ENCODE data around the gene NPAS3.
A peak's percentile ranks its signal among the peaks of the same experiment; 100 is the strongest.

NPAS3 gene

DNA sequence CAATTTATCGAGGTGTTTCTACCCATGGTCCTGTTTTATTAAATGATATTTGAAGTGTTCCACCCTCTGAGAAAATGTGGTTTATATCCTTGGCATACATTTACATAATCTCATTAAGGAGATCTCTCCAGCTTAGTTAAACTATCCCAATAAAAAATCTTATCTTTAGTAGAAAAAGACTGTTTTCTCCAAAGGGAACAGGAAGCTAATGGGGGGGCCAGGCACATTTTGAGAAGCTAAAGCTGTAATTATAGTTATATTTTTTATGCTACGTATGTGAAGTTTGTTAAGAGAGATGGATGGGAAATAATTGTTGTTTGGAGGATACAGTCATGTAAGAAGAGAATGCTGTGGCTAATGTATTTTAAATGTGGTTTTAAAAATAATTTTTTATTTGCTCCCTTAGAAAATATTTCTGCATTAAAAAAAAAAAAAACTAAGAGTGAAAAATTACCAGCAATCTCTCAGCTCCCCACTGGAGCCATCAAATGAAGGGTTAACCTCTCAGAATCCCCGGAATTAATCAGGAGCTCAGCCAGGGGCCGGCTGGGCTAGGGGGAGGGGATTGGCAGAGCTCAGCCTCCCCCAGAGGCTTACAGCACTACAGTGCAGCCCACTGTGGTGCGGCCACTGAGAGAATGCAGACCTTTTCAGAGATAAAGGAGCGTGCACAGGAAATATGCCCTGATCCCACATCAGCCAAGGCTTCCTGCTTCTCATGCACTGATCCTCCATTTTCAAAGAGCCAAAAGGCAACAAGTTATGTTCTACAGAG, 826.4 kb downstream of the NPAS3 start:
- DNase-seq (ENCODE audit: low read depth): peak; percentile 56

DNA sequence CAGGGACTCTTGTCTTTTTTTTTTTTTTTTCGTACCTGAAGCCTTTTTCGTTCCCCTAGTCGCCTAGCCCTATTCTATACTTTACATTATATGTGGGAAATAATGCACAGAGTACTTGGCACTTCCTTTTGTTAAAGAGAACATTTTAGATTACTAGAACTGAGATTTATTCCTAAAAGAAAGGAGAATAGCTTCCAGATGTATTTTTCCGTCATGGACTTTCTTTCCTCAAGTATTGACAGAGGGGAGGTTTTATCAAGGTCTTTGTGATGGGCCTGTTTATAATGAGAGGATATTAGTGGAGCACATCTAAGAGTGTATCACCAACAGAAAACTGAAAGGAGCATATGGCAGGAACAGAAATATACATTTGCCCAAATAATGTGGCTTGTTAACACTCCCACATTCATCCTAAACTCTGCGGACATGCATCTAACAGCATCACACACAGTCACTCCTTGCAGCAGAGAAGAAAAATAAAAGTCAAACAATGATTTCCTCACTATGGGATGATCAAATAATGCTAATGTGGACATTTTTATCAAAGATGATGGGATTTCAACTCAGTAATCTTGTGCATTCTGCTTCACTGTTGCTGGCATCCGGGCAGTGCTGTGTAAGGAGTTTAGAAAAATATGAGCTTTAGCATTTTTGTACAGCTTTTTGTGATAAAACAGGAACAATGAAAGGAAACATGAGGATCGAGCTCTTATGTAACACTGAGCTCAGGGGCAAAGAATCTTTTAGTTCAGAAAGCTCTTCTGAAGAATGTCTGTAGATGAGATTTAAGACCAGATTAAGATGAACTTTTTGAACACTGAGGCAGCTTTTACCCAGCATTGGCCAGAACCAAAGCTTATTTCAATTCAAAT, 829.1 kb downstream of the NPAS3 start:
- DNase-seq (ENCODE audit: low read depth): no peak

- DNase-seq (ENCODE audit: low read depth): no peak
Measured at GRCh38 chr14:33768458-33768830, 829.8 kb downstream of the NPAS3 start.

- DNase-seq (ENCODE audit: low read depth): no peak
Measured at GRCh38 chr14:33773205-33774030, 834.7 kb downstream of the NPAS3 start.

DNA sequence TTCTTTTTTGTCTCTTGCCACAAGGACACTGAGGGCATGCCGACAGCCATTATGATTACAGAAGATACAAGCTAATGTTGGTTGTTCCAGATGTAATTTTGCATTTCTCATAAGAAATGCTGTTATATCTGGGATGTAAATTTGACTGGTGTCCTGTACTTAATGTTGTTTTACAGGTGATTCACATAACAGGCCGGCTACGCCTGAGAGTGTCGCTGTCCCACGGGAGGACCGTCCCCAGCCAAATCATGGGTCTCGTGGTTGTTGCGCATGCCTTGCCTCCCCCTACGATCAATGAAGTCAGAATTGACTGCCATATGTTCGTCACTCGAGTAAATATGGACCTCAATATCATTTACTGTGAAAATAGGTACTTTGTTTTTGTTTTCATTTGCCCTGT, 835.5 kb downstream of the NPAS3 start:
- DNase-seq (ENCODE audit: low read depth): no peak

DNA sequence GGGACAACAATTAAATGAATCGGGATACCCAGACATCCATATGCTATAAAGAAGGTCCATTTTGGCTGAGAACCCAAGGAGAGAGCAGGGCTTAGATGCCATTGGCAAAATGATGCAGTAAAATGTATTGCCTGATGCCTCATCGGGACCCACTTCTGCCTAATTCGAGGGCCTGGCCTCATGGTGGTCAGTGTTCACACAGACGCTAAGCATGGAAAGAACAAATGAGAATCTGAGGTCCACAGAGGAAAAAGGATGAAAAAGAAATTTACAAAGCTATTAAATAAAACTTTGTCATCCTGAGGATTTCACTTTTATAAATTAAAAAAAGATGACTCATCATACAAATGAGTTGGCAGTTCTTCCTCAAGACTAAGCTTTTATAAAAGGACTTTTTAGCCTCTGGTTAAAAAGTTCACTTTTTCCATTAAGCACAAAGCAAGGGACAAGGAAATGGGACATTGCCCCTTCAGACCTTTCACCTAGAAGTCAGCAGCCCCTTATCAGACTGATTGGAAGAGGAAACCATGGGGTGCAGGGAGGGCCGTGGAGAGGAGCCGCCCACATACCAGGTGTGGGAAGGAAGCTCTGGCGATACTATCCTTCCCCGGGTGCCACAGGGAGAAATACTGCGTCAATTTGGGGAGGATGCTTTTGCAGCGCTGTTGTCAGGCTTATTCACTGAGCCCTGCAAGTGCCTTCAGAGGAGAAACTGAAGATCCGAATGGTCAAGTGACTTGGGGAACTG, 836.2 kb downstream of the NPAS3 start:
- DNase-seq (ENCODE audit: low read depth): no peak

DNA sequence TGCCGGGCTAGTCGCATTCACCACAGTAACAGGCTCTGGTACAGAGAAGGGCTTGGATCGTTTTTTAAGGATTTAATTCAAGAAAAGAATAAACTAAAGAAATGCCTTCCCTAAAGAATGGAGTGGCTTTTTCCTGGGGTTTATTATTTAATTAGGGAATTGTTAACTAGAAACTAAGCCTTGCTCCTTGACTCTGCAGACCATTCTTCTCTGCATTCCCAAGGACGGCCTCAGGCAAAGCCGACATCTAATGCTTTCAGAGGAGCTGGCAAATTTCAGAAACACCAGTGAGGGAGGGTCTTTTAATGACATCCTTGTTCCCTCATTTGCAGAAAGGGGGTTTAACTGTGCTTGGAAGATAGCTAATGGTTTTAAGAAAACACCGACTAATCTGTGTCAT, 838.2 kb downstream of the NPAS3 start:
- DNase-seq (ENCODE audit: low read depth): no peak

DNA sequence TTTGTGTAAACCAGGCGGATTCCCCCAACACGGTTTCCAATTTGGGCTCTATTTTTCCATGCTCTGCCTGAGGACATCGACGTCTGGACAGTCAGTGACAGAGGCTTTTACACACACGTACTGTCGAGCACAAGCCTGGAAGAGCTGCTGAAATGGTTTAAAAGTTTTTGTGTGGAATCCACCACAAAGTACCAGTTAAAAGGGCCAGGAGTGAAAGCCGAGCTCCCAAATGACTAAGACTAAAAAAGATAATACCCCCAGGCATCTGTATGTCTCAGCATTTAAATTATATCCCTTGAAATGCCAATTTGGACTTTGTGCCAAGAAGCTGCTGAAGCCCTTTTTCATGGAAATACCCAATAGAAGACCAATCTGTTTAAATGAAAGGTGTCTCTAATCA, 839.0 kb downstream of the NPAS3 start:
- DNase-seq (ENCODE audit: low read depth): no peak

DNA sequence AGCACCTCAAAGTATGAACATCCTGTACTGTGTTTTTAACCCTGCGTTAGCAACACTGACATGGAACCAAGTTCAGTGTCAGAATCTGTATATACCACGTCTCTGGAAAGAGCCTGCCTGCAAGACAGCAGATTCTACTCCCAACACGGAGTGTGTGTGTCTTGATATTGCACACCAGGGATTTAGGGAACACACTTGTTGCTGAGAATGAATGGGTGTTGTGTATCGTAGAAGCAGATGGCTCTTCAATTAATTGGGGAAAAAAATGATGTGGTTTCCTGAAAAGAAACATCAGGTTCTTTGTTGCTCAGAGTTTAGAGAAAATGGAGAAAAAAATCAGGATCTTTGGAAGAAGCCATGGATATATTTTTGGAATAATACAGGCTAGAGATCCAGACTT, 841.4 kb downstream of the NPAS3 start:
- DNase-seq (ENCODE audit: low read depth): no peak

DNA sequence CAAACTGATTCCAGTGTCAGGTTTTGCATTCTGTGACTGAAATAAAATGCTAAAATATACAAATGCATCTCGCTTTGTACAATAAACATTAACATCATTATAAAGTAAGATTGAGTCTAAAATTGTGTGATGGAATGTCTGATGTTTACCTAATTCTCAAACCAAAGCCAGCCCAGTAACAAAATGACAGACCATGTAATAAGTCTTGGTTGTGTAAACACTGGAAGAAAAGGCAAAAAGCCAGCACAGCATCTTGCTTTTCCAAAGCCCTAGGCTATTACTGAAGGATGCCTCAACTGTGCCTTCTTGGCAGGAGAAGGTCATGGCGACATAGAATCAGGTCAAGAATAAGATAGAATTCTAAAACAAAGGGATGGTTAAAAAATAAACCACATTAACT, 842.6 kb downstream of the NPAS3 start:
- DNase-seq (ENCODE audit: low read depth): no peak

- no peak for DNase-seq (ENCODE audit: low read depth)
Measured at GRCh38 chr14:33782923-33783322, 844.2 kb downstream of the NPAS3 start.

DNA sequence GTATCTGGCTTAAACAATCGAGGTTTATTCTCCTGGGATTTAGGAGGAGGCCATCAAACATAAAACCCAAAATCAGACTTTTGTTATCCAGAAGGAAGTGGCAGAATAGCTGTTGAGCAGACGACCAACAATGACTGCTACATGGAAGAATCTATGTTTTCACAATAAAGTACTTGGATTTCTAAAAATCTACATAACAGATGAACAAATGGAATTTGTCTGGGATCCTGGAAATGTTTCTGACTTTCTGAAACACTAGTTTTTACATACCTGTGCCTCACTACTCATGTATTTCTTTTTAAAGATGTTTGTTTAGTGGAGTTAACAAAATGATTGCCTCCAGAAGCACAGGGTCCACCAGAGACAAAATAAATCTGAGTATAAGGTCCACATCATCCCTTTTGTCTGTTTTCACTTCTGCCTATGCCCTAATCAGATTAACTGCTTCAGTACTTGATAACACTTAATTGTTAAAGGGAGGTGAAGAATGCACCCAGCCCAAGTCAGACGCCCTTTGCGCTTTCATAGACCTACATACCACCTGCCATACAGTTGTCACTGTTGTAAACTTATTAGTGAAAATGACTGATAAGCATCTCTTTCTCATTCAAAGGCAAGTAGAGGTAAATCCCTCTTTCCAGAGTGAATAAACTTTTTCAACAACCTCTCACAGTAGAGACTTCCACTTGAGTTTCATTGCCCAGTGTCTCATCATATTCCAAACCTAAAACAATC, 847.6 kb downstream of the NPAS3 start:
- no peak for DNase-seq (ENCODE audit: low read depth)

DNA sequence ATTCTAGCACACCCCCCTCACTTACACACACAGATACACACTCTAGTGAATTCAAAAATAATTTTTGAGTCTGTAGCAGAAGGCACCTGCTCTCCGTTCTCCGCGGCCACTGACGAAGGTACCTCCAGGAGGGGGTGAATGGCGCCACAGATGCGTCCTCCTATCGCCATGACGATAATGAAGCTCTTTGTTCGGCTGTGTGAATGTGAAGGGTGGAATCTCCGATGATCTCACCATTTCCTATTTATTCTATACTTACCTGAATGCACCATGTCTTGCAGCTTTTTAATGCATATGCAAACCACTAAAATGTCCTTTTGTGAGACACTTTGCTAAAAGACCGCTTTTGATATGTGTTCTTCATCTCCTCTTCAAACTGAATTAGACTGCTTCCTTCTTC, 849.5 kb downstream of the NPAS3 start:
- DNase-seq (ENCODE audit: low read depth): no peak

DNA sequence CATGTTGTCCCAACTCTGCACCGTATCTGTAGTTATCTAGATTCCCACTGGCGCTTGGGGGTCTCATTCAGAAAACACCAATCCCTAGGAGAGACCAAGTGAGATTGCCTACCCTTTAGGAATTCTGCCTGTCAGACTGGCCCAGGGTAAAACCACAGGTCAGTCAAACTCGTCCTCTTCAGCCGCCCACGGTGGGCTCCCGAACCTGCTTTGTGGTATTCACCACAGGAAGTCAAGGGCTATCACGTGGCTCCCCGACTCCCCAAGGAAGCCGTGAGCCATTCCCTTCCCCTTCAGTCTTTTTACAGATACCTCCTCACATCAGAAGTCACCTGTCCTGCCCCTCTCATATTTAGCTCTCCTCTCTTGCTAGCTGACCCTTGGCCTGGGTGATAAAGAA, 852.3 kb downstream of the NPAS3 start:
- DNase-seq (ENCODE audit: low read depth): no peak

- DNase-seq (ENCODE audit: low read depth): no peak
Measured at GRCh38 chr14:33792009-33792719, 853.5 kb downstream of the NPAS3 start.

DNA sequence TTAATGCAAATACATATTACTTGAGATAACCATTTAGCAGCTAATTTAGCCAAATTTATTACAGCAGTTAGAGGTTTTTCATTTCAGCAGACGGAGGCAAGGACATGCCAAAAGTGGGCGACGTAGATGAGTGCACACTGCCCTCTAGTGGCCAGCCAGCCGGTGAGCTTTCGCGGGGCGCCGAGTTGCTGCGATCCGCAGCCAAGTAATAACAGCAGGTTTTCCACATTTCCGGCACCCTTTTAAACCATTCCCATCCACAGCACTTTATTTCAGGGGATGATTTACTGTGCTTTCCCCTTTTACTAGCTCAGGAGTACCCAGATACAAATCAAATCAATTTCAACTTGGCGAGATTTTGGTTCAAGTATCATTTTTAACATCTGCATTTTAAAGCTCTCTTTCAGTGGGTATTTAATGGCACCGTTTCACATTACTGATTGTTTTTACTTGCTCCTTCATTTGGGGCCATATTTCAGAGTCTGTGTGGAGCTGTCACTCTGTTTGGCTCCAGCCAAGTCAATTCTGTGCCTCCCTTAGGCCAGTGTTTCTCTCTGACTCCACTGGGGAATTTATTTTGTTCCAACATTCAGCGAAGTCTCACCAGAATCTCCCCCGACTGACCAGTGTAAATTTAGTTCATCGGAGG, 854.2 kb downstream of the NPAS3 start:
- DNase-seq (ENCODE audit: low read depth): no peak

DNA sequence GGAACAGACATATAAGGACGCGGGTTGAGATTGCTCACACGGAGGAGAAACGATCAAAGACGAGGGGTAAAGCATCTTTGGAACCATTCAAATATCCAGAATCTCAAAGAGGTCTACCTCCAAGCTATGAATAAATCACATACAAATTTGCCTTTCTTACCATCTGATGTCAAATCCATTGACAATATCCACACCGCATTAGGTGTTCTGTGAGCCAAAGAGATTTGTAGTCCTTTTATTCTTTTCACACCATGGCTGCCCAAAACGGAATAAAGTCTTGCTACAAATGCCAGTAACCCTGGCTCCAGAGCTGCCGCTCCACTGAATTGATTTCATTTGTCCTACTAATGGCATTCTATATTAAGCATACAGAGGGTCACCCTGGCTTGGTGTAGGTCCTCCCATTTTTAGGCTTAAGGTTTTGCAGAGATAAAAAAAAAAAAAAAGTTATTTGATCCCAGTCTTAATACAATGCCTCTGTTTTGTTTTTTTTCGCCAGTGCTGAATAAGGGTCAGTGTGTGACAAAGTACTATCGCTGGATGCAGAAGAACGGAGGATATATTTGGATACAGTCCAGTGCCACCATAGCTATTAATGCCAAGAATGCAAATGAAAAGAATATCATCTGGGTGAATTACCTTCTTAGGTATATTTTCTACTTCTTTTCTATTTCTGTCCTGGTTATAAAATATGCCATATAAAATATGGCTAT, 854.9 kb downstream of the NPAS3 start:
- no peak for DNase-seq (ENCODE audit: low read depth)

DNA sequence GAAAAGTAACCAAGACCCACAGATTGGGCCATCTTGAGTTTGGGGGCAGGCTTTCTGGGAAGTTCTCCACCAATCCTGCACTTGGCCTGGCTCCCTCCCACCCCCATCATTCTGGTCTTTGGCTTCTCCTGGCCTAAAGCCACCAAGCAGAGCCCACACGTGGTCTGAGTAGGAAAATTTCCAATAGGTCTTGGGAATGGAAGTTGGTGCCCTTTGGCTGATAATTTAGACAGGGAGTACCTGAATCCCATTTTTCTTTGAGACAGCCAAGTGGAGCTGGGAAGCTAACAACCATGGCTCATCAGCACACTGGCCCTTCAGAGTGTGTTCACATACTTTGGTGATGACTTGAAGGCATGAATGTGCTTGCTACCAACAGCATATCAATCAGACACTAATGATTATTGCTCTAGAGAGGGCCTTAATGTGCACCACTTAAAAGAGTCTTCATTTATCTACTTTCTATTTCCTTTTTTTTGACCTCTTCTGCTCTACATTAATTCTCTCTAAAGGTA, 856.2 kb downstream of the NPAS3 start:
- no peak for DNase-seq (ENCODE audit: low read depth)

DNA sequence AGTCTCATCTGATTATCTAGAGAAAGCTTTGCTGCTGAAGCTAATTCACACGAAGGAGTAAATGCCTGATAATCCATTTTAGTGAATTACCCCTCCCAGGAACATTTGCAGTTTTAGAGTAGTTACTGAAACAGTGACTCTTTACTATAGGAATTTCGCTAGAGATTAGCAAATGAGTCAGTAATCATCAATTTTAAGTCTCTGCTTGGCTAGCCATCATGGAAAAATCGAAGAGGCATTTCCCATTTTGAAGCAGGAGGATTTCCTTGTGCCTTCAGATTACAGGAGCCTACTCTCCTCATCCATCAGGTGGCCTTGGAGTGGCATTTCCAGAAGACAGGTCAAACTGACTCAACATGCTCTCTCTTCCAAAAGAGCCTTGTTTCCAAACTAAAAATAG, 857.7 kb downstream of the NPAS3 start:
- DNase-seq (ENCODE audit: low read depth): no peak
